ENCODE measurements around the gene LPCAT3.

Gene LPCAT3

DNA sequence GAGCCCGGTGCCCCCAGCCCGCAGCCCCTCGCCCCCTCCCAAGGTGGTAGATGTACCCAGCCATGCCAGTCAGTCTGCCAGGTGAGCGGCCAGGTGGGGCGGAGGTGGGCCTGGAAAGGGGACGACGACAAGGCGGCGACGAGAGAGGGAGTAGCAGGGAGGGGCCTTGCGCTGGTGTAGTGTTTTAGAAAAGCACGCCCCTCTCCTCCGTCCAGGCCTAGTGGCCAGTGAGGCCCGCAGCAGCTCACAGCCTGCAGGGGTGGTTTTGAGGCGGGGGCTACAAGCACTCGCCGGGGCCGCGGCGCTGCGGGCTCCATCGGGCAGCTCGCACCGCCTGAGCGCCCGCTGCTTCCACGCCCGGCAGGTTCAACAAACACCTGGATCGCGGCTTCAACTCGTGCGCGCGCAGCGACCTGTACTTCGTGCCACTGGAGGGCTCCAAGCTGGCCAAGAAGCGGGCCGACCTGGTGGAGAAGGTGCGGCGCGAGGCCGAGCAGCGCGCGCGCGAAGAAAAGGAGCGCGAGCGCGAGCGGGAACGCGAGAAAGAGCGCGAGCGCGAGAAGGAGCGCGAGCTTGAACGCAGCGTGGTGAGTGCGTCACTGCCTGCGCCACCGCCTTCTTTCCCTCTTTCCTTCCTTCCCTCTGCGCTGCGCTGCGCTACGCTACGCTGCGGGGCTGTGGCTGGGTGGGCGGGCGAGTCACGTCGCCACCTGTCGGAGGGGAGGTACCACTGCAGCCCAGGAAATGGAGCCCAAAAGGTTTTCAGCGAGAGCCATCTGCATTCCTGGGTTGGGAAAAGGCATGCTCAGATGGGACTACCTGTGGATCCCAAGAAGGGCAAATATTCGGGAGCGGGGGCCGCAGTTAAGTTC, 80.6 kb downstream of the LPCAT3 start:
- DNase-seq (ENCODE audit: low read depth in 2 of 2) = peak; percentile 87 to 88

DNA sequence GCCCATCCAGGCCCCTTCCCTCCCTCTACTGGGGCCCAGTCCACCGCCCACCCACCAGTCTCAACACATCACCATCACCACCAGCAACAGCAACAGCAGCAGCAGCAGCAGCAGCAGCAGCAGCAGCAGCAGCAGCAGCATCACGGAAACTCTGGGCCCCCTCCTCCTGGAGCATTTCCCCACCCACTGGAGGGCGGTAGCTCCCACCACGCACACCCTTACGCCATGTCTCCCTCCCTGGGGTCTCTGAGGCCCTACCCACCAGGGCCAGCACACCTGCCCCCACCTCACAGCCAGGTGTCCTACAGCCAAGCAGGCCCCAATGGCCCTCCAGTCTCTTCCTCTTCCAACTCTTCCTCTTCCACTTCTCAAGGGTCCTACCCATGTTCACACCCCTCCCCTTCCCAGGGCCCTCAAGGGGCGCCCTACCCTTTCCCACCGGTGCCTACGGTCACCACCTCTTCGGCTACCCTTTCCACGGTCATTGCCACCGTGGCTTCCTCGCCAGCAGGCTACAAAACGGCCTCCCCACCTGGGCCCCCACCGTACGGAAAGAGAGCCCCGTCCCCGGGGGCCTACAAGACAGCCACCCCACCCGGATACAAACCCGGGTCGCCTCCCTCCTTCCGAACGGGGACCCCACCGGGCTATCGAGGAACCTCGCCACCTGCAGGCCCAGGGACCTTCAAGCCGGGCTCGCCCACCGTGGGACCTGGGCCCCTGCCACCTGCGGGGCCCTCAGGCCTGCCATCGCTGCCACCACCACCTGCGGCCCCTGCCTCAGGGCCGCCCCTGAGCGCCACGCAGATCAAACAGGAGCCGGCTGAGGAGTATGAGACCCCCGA, 81.4 kb downstream of the LPCAT3 start:
- no peak for DNase-seq (ENCODE audit: low read depth in 2 of 2)

DNA sequence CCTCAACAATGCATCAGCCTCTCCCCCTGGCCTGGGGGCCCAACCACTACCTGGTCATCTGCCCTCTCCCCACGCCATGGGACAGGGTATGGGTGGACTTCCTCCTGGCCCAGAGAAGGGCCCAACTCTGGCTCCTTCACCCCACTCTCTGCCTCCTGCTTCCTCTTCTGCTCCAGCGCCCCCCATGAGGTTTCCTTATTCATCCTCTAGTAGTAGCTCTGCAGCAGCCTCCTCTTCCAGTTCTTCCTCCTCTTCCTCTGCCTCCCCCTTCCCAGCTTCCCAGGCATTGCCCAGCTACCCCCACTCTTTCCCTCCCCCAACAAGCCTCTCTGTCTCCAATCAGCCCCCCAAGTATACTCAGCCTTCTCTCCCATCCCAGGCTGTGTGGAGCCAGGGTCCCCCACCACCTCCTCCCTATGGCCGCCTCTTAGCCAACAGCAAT, 82.1 kb downstream of the LPCAT3 start:
- no peak for DNase-seq (ENCODE audit: low read depth in 2 of 2)

DNA sequence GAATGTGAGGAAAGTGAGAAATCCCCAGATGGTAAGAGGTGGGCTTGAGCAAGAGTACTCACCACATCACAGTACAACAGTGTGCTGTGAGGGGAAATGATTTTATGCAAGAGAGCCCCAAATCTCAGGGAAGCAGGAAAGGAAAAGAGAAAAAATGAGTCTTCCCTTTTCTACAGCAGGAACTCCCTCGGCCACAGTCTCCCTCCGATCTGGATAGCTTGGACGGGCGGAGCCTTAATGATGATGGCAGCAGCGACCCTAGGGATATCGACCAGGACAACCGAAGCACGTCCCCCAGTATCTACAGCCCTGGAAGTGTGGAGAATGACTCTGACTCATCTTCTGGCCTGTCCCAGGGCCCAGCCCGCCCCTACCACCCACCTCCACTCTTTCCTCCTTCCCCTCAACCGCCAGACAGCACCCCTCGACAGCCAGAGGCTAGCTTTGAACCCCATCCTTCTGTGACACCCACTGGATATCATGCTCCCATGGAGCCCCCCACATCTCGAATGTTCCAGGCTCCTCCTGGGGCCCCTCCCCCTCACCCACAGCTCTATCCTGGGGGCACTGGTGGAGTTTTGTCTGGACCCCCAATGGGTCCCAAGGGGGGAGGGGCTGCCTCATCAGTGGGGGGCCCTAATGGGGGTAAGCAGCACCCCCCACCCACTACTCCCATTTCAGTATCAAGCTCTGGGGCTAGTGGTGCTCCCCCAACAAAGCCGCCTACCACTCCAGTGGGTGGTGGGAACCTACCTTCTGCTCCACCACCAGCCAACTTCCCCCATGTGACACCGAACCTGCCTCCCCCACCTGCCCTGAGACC, 82.7 kb downstream of the LPCAT3 start:
- DNase-seq (ENCODE audit: low read depth in 2 of 2) = no peak

DNA sequence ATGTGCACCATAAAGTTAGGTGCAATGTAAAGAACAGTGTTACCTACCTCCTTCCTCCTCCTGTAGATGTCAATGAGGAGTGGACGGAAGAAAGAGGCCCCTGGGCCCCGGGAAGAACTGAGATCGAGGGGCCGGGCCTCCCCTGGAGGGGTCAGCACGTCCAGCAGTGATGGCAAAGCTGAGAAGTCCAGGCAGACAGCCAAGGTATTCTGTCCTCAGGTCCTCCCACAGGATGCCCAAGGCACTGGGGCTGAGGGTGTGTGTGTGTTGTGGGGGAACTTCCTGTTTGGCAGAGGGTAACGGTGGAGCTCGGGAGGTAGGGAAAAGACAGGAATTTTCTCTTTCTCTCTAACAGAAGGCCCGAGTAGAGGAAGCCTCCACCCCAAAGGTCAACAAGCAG, 84.2 kb downstream of the LPCAT3 start:
- no peak for DNase-seq (ENCODE audit: low read depth in 2 of 2)

DNA sequence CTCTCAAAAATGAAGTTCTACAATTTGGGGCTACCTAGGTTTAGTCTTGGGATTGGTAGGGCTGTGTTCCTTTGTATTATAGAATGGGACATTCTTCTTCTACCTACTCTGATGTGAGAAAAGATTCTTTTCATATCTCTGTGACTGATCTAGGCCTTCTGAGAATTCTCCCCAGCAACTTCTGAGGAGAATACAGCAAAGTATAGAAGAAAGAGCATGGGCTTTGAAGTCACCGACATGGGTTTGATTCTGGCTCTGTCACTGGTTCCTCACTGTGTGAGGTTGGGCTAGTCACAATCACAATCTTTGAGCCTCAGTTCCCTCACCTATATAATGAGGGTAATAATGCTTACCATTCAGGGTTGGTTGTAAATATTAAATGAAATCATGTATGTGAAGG, 85.5 kb downstream of the LPCAT3 start:
- no peak for DNase-seq (ENCODE audit: low read depth in 2 of 2)

DNA sequence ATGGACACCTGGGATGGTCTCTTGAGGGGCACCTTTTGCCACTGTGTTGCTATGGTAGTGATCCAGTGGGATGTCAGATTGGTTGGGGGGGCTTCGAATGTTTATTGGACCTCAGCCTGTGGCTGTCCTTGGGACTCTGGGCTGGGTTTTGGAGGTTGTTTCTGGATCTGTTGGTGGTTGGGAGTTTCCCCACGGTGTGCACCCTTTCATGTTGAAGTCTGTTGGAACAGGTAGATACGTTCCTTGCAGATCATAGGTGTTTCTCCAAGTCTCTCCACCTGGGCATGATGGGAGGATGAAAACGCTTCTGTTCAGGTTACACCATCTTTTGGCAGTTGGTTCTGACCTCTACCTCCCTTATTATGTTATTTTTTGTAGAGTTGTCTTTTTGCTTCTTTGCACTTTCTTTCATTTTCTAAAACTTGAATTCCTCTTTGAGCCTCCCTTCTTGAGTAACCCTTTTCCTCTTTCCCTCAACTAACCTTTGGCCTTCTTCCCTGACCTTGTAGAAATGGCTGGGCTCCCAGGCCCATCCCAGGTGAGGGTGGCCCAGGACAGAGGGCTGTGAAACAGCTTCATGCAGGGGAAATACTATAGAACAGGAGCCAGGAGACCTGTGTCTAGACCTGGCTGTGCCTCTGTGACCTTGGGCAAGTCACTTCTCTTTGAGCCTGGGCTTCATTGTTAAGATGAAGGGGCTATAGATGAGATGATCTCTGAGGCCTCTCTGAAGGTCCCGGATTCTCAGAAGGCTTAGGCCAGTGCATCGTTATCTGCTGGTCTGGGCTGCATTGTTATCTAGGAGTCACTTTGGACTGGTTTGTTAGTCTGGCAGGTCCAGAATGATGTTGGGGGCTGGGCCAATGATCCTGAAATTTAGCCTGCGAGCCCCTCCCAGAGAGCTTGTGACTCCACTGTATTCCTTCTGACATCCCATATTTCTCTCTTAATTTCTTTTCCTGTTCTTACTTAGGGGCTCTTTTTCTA, 88.5 kb downstream of the LPCAT3 start:
- DNase-seq (ENCODE audit: low read depth in 2 of 2) = no peak

DNA sequence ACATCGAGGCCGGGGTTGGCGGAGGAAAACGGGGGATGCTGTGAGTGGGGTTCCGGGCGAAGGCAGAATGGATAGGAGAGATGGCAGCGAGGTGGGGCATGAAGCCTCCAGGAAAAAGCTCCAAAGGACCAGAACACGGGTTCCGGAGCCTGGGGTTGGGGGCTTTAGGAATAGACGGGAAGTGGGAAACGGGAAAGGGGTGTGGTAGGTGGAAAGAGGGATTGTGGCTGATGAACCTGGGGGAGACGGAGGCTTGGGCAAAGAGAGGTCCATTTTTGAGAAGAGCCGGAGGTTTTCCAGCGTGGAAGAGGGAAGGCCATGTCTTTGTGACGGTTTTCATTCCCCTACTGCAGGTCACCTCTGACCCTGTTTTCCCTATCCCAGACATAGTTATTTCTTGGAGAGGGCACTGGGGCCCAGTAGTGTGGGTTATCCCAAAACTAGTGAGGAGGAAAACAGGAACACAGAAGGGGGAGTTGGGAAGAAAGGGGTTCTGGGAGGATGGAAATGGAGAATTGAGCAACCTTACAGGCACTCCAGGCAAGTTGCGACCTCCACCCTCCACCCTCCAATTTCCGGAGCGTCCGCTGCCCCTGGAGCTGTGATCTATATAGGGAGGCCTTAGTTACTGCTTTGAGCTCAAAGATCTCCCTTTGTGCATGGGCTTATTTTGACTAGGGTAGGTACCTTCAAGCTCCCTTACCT, 89.4 kb downstream of the LPCAT3 start:
- DNase-seq (ENCODE audit: low read depth in 2 of 2) = no peak

DNA sequence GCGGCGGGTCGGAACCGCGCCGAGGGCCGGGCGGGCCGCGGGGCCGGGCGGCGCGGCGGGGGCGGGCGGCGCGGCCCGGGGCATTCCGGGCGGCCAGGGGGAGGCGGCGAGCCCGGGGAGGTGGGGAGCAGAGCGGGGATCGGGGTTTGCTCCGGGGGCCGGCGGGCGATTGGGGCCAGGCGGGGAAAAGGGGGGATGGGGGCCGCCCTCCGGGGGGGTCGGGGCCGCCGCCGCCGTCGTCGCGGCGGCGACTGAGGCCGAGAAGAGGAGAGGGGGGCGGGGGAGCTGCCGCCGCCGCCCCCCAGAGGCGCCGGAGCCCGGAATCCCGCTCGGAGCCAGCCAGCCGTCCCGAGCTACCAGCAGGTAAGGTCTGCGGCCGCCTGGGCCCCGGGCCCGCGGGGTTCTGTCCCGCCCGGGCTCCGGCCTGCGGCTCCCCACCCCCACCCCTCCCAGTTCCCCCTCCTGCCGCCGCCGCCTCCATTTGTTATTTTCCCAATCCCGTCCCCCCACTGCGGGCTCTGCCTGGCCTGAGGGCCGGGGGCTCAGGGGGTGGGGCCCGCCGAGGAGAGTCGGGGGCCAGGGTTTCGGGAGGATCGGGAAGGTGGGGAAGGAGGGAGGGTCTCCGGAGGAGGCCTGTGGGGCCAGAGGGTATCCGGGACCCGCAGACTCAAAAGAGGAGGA, 90.1 kb downstream of the LPCAT3 start:
- DNase-seq (ENCODE audit: low read depth in 2 of 2) = no peak

DNA sequence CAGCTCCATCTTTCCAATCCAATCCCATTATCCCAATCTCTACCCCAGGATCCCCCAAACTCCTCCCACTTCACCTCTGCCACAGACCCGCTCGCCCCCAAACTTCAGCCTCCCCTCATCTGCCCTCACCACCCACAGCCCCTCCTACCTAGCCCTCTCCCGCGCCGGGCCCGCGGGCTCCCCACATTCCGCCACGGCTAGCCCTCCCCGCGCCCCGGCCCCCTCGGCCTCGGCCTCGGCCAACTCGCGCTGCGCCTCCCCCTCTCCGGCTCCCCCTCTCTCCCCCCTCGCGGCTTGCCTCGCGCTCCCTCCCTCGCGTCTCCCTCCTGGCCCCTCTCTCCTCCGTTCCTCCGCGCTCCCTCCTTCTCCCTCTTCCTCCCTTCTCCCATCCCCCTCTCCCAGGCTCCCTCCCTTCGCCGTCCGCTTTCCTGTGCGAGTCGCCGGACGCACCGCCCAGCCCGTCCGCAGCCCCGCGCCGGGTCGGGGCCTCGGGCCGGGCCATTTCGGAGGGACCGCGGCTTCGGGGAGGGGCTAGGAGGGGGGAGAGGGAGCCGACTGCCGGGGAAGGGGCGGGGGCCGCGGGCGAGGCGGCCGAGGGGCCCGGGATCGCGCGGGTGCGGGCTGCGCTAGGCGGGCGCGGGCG, 90.8 kb downstream of the LPCAT3 start, which contains the start of gene ATN1:
Gene ATN1, plus strand, starts transcription at position 581 of the 643 bp plus-strand sequence. CDS start 6,043 bp downstream, outside the sequence.
- peak in 1 of 2 donors; percentile 32 for DNase-seq (ENCODE audit: low read depth in 2 of 2)
